Upper lobe of left lung (tissue), 6 donors: ENCODE results near the gene VPS11. TPM values are rescaled to one million over a fixed set of nuclear protein-coding genes. Genes with fewer than 3 reads are reported as not detected.
A peak's percentile ranks its signal among the peaks of the same experiment; 100 is the strongest.

Experiments
- ATAC-seq, 2 donors: fragments of 200-7000 bp; cut with Tn5 transposase; one replicate each; pipeline ENCODE4 v1.9.1; 2022; ENCODE audit warnings: mild to moderate bottlenecking in 2 of 2, moderate library complexity in 2 of 2; ENCODE audit not compliant: low FRiP score in 2 of 2
- DNase-seq, 2 donors: peaks; one replicate each; pipeline ENCODE4 v3.0.0-alpha.2; 2019 to 2020
- H3K27ac ChIP-seq, 4 donors: fragments of 200-600 bp; sonication (generic); one replicate each; pipeline ENCODE4 v1.5.1; 2016 to 2019
- H3K27me3 ChIP-seq, 4 donors: fragments of 200-600 bp; sonication (generic); one replicate each; pipeline ENCODE4 v1.5.1; 2017 to 2019
- H3K36me3 ChIP-seq, 4 donors: fragments of 200-600 bp; sonication (generic); one replicate each; pipeline ENCODE4 v1.5.1; 2016 to 2019
- H3K4me1 ChIP-seq, 4 donors: fragments of 200-600 bp; sonication (generic); one replicate each; pipeline ENCODE4 v1.5.1; 2018 to 2019
- H3K4me3 ChIP-seq, 4 donors: fragments of 200-600 bp; sonication (generic); one replicate each; pipeline ENCODE4 v1.5.1; 2017 to 2019; ENCODE audit warnings: mild to moderate bottlenecking in 2 of 4, moderate library complexity in 1 of 4
- H3K9me3 ChIP-seq, 4 donors: fragments of 200-600 bp; sonication (generic); one replicate each; pipeline ENCODE4 v1.5.1; 2018 to 2019
- EP300 ChIP-seq, 4 donors: sonication (generic); formaldehyde crosslinking; IDR thresholded peaks; one replicate each; pipeline ENCODE4 v1.5.1; 2017; ENCODE audit warnings: antibody characterized with exemption in 4 of 4, control low read depth in 2 of 4
- POLR2A ChIP-seq, 4 donors: fragments of 450-650 bp; IDR thresholded peaks; one replicate each; pipeline ENCODE4 v1.5.1; 2016 to 2017; ENCODE audit warnings: antibody characterized with exemption in 4 of 4, mild to moderate bottlenecking in 2 of 4
- POLR2AphosphoS5 ChIP-seq, 2 donors: sonication (generic); formaldehyde crosslinking; IDR thresholded peaks; one replicate each; pipeline ENCODE4 v1.5.1; 2017; ENCODE audit warnings: antibody characterized with exemption in 2 of 2
- WGBS, 2 donors: methylation state at CpG; one replicate each; pipeline ENCODE4 v1.1.5; 2017 to 2018; 5-methylcytosine and 5-hydroxymethylcytosine counted together
- total RNA-seq, 6 donors: library from RNA; depleted of rRNA in 4 of 6; stranded (reverse); fragments of >200 nt in 4 of 6; gene quantifications; one replicate each; pipeline versions ENCODE4 v1.1.0 to v1.2.1, GENCODE V29; 2016 to 2021
- TF ChIP-seq, protein P1 (sequence below), 6 experiments: fragments of 450-650 bp in 4 of 6; fragments of 200-600 bp in 2 of 6; sonication (generic) in 2 of 6; IDR thresholded peaks; one replicate each; pipeline ENCODE4 v1.5.1; 2016 to 2019; ENCODE audit warnings: antibody characterized with exemption in 6 of 6
- donor health status: DM: no; HTN: no; CAD: no; lungs with moderate emphysema.
- donor health status: DM: no; HTN: yes; CAD: no; lungs with severe emphysema.

VPS11 gene
- total RNA-seq, 6 donors from 2014 or later, result 24.9 to 88.0 (median 40.4) TPM

DNA sequence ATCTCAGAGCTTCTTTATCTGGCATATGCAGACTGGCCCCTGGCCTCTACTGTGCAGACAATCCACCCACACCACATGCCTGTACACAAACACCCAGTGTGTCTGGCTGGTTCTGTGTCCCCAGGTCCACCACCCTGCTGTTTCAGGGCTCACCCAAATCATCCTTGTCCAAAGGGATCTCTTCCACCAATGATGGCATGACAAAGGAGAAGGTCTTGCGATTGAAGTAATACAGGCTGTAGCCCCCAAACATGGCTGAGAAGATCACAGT is 38.6 kb upstream of the VPS11 start:
- Histone ChIP-seq H3K36me3 (peaks cover 5 to 37% (median 14%) of the 10 kb centered on the region in 4 donors), H3K27ac (peak overlapping the region in 3 of 4 donors; percentile 17 to 91 (median 25)), H3K9me3 (no peaks in the 10 kb centered on the region), H3K4me3 (peak overlapping the region in 1 of 4 donors; percentile 64), H3K4me1 (peaks cover 22 to 40% (median 26%) of the 10 kb centered on the region in 4 donors), H3K27me3 (no peaks in the 10 kb centered on the region)
- DNase-seq (no peak), ATAC-seq (no peak)
- WGBS, 2 donors, result 78 to 91% methylated on average over 1 of the region's 1 CpG
- TF ChIP-seq, protein P1, sequence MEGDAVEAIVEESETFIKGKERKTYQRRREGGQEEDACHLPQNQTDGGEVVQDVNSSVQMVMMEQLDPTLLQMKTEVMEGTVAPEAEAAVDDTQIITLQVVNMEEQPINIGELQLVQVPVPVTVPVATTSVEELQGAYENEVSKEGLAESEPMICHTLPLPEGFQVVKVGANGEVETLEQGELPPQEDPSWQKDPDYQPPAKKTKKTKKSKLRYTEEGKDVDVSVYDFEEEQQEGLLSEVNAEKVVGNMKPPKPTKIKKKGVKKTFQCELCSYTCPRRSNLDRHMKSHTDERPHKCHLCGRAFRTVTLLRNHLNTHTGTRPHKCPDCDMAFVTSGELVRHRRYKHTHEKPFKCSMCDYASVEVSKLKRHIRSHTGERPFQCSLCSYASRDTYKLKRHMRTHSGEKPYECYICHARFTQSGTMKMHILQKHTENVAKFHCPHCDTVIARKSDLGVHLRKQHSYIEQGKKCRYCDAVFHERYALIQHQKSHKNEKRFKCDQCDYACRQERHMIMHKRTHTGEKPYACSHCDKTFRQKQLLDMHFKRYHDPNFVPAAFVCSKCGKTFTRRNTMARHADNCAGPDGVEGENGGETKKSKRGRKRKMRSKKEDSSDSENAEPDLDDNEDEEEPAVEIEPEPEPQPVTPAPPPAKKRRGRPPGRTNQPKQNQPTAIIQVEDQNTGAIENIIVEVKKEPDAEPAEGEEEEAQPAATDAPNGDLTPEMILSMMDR (IDR thresholded peaks at IDR 0.05), result no peak
- TF ChIP-seq POLR2A (IDR thresholded peaks at IDR 0.05) (no peak), EP300 (IDR thresholded peaks at IDR 0.05) (no peak), POLR2AphosphoS5 (IDR thresholded peaks at IDR 0.05) (no peak)

- DNase-seq (no peak), ATAC-seq (peak in 1 of 2 donors; percentile 9)
- peak overlapping the region; percentile 74 to 91 (median 84) for H3K27ac ChIP-seq
- H3K4me3 ChIP-seq, result peak overlapping the region in 3 of 4 donors; percentile 64 to 96 (median 82)
- no peaks in the 10 kb centered on the region for H3K27me3 ChIP-seq
- 52 to 74% methylated on average over 10 of the region's 10 CpGs for WGBS, 2 donors
- TF ChIP-seq POLR2AphosphoS5 (IDR thresholded peaks at IDR 0.05), result no peak
- TF ChIP-seq POLR2A (IDR thresholded peaks at IDR 0.05), result no peak
- TF ChIP-seq EP300 (IDR thresholded peaks at IDR 0.05), result no peak
- TF ChIP-seq, protein P1 (IDR thresholded peaks at IDR 0.05), result no peak
- H3K4me1 ChIP-seq, result peaks cover 21 to 39% (median 25%) of the 10 kb centered on the region in 4 donors
- H3K36me3 ChIP-seq, result peaks cover 5 to 33% (median 14%) of the 10 kb centered on the region in 4 donors
- H3K9me3 ChIP-seq, result no peaks in the 10 kb centered on the region
Measured at GRCh38 chr11:119029340-119030028, 38.1 kb upstream of the VPS11 start.

DNA sequence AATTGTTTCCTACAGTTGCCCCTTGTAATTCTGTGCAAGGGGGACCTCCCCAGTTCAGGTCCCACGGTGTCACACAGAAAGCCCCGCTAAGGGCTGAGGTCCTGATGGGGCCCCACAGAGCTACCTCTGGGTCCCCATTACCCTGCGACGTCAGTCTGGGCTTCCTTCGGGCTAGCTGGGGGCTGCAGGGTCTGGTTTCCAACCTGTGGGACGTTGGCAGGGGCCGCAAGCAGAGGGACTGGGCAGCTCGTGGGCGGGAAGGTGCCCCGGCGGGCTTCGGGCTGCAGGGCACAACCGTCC is 37.6 kb upstream of the VPS11 start:
- peak overlapping the region; percentile 64 to 96 (median 88) for H3K4me3 ChIP-seq
- peaks cover 4 to 28% (median 10%) of the 10 kb centered on the region in 4 donors for H3K36me3 ChIP-seq
- no peak for DNase-seq
- WGBS, 2 donors, result 7 to 40% methylated on average over 1 to 6 of the region's 13 CpGs
- TF ChIP-seq, protein P1 (IDR thresholded peaks at IDR 0.05), result no peak
- TF ChIP-seq POLR2A (IDR thresholded peaks at IDR 0.05) (no peak), POLR2AphosphoS5 (IDR thresholded peaks at IDR 0.05) (no peak), EP300 (IDR thresholded peaks at IDR 0.05) (no peak)
- peak overlapping the region; percentile 74 to 91 (median 84) for H3K27ac ChIP-seq
- peak in 1 of 2 donors; percentile 4 for ATAC-seq
- H3K27me3 ChIP-seq, result no peaks in the 10 kb centered on the region
- no peaks in the 10 kb centered on the region for H3K9me3 ChIP-seq
- H3K4me1 ChIP-seq, result peaks cover 20 to 35% (median 24%) of the 10 kb centered on the region in 4 donors

GRCh38 chr11:119030329-119031047 is 37.1 kb upstream of the VPS11 start, which contains the start of gene SLC37A4:
SLC37A4 (minus strand) TSS chr11:119030877.
- 0 to 1% methylated on average over 42 to 58 of the region's 67 CpGs for WGBS, 2 donors
- H3K27ac ChIP-seq, result peak within 1 kb of the TSS; percentile 74 to 91 (median 84)
- H3K27me3 ChIP-seq, result no peaks in the 10 kb centered on the region
- ATAC-seq, result peak; percentile 98 to 99
- H3K9me3 ChIP-seq, result no peaks in the 10 kb centered on the region
- peaks cover 0 to 23% (median 7%) of the 10 kb centered on the region in 4 donors for H3K36me3 ChIP-seq
- H3K4me1 ChIP-seq, result peaks cover 17 to 31% (median 21%) of the 10 kb centered on the region in 4 donors
- peak within 1 kb of the TSS; percentile 64 to 96 (median 88) for H3K4me3 ChIP-seq
- TF ChIP-seq, protein P1 (IDR thresholded peaks at IDR 0.05), result peak in 5 of 6 experiments; percentile 83 to 98 (median 94)
- TF ChIP-seq POLR2AphosphoS5 (IDR thresholded peaks at IDR 0.05) (peak; percentile 29 to 78), EP300 (IDR thresholded peaks at IDR 0.05) (no peak), POLR2A (IDR thresholded peaks at IDR 0.05) (peak in 2 of 4 donors; percentile 25 to 77)
- peak; percentile 100 for DNase-seq
